Vagina (tissue), 2 donors: ENCODE measurements around the gene TTLL5. TPM values are rescaled to one million over a fixed set of nuclear protein-coding genes. Genes with fewer than 3 reads are reported as not detected.

Experiments
- DNase-seq, 2 donors: peaks; one replicate each; pipeline ENCODE4 v3.0.0-alpha.2; 2017; ENCODE audit errors: extremely low spot score in 2 of 2
- H3K27ac ChIP-seq: fragments of 200-600 bp; sonication (generic); one replicate; pipeline ENCODE4 v1.5.1; 2019
- H3K27me3 ChIP-seq: fragments of 200-600 bp; sonication (generic); one replicate; pipeline ENCODE4 v1.5.1; 2019
- H3K36me3 ChIP-seq, 2 donors: fragments of 200-600 bp; sonication (generic); one replicate each; pipeline ENCODE4 v1.5.1; 2017 to 2019
- H3K4me1 ChIP-seq: fragments of 200-600 bp; sonication (generic); one replicate; pipeline ENCODE4 v1.5.1; 2019
- H3K4me3 ChIP-seq, 2 donors: fragments of 200-600 bp; sonication (generic); 1 replicate in 1 of 2; 2 replicates in 1 of 2; pipeline ENCODE4 v1.5.1; 2016 to 2019
- H3K9me3 ChIP-seq: fragments of 200-600 bp; sonication (generic); one replicate; pipeline ENCODE4 v1.5.1; 2019
- CTCF ChIP-seq, 3 experiments: fragments of 450-650 bp in 2 of 3; fragments of 200-600 bp in 1 of 3; sonication (generic) in 1 of 3; IDR thresholded peaks; one replicate each; pipeline ENCODE4 v1.5.1; 2017 to 2019; ENCODE audit warnings: antibody characterized with exemption in 3 of 3, mild to moderate bottlenecking in 2 of 3, moderate library complexity in 2 of 3
- POLR2A ChIP-seq, 2 donors: fragments of 450-650 bp; IDR thresholded peaks; one replicate each; pipeline ENCODE4 v1.6.1; 2017; ENCODE audit warnings: antibody characterized with exemption in 2 of 2, mild to moderate bottlenecking in 2 of 2, moderate library complexity in 2 of 2
- POLR2AphosphoS5 ChIP-seq, 2 donors: sonication (generic); formaldehyde crosslinking; IDR thresholded peaks; one replicate each; pipeline ENCODE4 v1.9.0; 2017; ENCODE audit warnings: antibody characterized with exemption in 2 of 2, mild to moderate bottlenecking in 2 of 2, low read depth in 1 of 2; ENCODE audit not compliant: insufficient read depth in 1 of 2
- intact Hi-C: fragments of 100-400 bp; cut with DNase I; formaldehyde crosslinking; loops from one replicate; pipeline ENCODE4 v1.15.1; 2023
- total RNA-seq: library from RNA; depleted of rRNA; stranded (reverse); fragments of >200 nt; gene quantifications from one replicate; pipeline ENCODE4 v1.2.3, GENCODE V29; 2016

The TTLL5 gene
- total RNA-seq, 1 donor from 2014 or later = 43.0 TPM

GRCh38 chr14:75648066-75648838 lies 12.8 kb upstream of the TTLL5 start:
- no peaks in the 10 kb centered on the region for H3K9me3 ChIP-seq
- no peak for TF ChIP-seq POLR2AphosphoS5 (IDR thresholded peaks at IDR 0.05; ENCODE audit: insufficient read depth in 1 of 2, low read depth in 1 of 2)
- no peak for TF ChIP-seq POLR2A (IDR thresholded peaks at IDR 0.05)
- no peak for TF ChIP-seq CTCF (IDR thresholded peaks at IDR 0.05)
- H3K27ac ChIP-seq = no peak overlapping the region
- no peaks in the 10 kb centered on the region for H3K27me3 ChIP-seq
- intact Hi-C loops = no loop called here
- peak in 1 of 2 donors; percentile 71 for DNase-seq
- H3K4me3 ChIP-seq = no peak overlapping the region
- peaks cover 0 to 40% of the 10 kb centered on the region in 2 donors for H3K36me3 ChIP-seq
- H3K4me1 ChIP-seq = no peaks in the 10 kb centered on the region

- intact Hi-C loops = no loop called here
- no peaks in the 10 kb centered on the region for H3K9me3 ChIP-seq
- no peak overlapping the region for H3K27ac ChIP-seq
- no peak for DNase-seq
- no peaks in the 10 kb centered on the region for H3K4me1 ChIP-seq
- TF ChIP-seq CTCF (IDR thresholded peaks at IDR 0.05) (no peak), POLR2A (IDR thresholded peaks at IDR 0.05) (no peak), POLR2AphosphoS5 (IDR thresholded peaks at IDR 0.05; ENCODE audit: insufficient read depth in 1 of 2, low read depth in 1 of 2) (no peak)
- H3K4me3 ChIP-seq = no peak overlapping the region
- H3K27me3 ChIP-seq = no peaks in the 10 kb centered on the region
- H3K36me3 ChIP-seq = peaks cover 0 to 41% of the 10 kb centered on the region in 2 donors
Measured at GRCh38 chr14:75649337-75649736, 11.7 kb upstream of the TTLL5 start.

- intact Hi-C loops = loop anchor here (5.0 kb wide), 1 partner anchor 72 kb away; the partner anchor contains the start of gene FLVCR2
- H3K4me3 ChIP-seq = no peak overlapping the region
- TF ChIP-seq POLR2A (IDR thresholded peaks at IDR 0.05) = no peak
- TF ChIP-seq CTCF (IDR thresholded peaks at IDR 0.05) = no peak
- no peak for TF ChIP-seq POLR2AphosphoS5 (IDR thresholded peaks at IDR 0.05; ENCODE audit: insufficient read depth in 1 of 2, low read depth in 1 of 2)
- H3K9me3 ChIP-seq = no peaks in the 10 kb centered on the region
- no peak overlapping the region for H3K27ac ChIP-seq
- no peaks in the 10 kb centered on the region for H3K4me1 ChIP-seq
- H3K36me3 ChIP-seq = peaks cover 0 to 46% of the 10 kb centered on the region in 2 donors
- DNase-seq = no peak
- H3K27me3 ChIP-seq = no peaks in the 10 kb centered on the region
Measured at GRCh38 chr14:75649773-75650172, 11.3 kb upstream of the TTLL5 start.

GRCh38 chr14:75650253-75651058 lies 10.6 kb upstream of the TTLL5 start:
- H3K27me3 ChIP-seq = no peaks in the 10 kb centered on the region
- no peaks in the 10 kb centered on the region for H3K4me1 ChIP-seq
- peaks cover 0 to 46% of the 10 kb centered on the region in 2 donors for H3K36me3 ChIP-seq
- DNase-seq = peak in 1 of 2 donors; percentile 29
- intact Hi-C loops = loop anchor here (5.0 kb wide), 1 partner anchor 73 kb away; the partner anchor contains the start of gene FLVCR2
- H3K9me3 ChIP-seq = no peaks in the 10 kb centered on the region
- H3K4me3 ChIP-seq = no peak overlapping the region
- no peak for TF ChIP-seq POLR2AphosphoS5 (IDR thresholded peaks at IDR 0.05; ENCODE audit: insufficient read depth in 1 of 2, low read depth in 1 of 2)
- no peak for TF ChIP-seq POLR2A (IDR thresholded peaks at IDR 0.05)
- no peak for TF ChIP-seq CTCF (IDR thresholded peaks at IDR 0.05)
- H3K27ac ChIP-seq = no peak overlapping the region
